CD4-positive, alpha-beta T cell (primary cell): ENCODE data around the gene PLEKHN1. TPM values are rescaled to one million over a fixed set of nuclear protein-coding genes. Genes with fewer than 3 reads are reported as not detected.
A peak's percentile ranks its signal among the peaks of the same experiment; 100 is the strongest.

Source experiments
- ATAC-seq: fragments of 200-7000 bp; cut with Tn5 transposase; one replicate; pipeline ENCODE4 v1.10.0; 2022; ENCODE audit warnings: mild to moderate bottlenecking; ENCODE audit not compliant: poor library complexity
- CTCF ChIA-PET: fragments of 350-600 bp; sonication (Branson Sonifier 250); formaldehyde crosslinking; loops from one replicate; lab custom pipeline; 2021; ENCODE audit warnings: antibody characterized with exemption, inconsistent platforms; lab: Charles Lee
- POLR2A ChIA-PET: fragments of 350-600 bp; sonication (Branson Sonifier 250); formaldehyde crosslinking; loops from one replicate; lab custom pipeline; 2021; ENCODE audit warnings: antibody characterized with exemption, inconsistent platforms; lab: Charles Lee
- DNase-seq, 14 experiments: peaks; one replicate each; pipeline ENCODE4 v3.0.0-alpha.2; 2013 to 2020; ENCODE audit warnings: mixed read lengths in 2 of 14
- H3K27ac ChIP-seq, 2 donors: one replicate each; pipeline versions ENCODE4 v1.5.1 to v1.7.0; 2013; ENCODE audit warnings: low read length in 2 of 2, low read depth in 1 of 2, mild to moderate bottlenecking in 1 of 2
- H3K27me3 ChIP-seq, 2 experiments: 1 replicate in 1 of 2; 2 replicates in 1 of 2; pipeline versions ENCODE4 v1.6.1 to v1.7.0; 2013; ENCODE audit warnings: low read length in 2 of 2, control low read depth in 1 of 2, mild to moderate bottlenecking in 1 of 2, moderate library complexity in 1 of 2; ENCODE audit not compliant: insufficient read depth in 2 of 2, control insufficient read depth in 1 of 2
- H3K36me3 ChIP-seq: one replicate; pipeline ENCODE4 v1.6.1; 2013; ENCODE audit warnings: low read length, control low read depth; ENCODE audit not compliant: insufficient read depth
- H3K4me1 ChIP-seq: one replicate; pipeline ENCODE4 v1.6.1; 2013; ENCODE audit warnings: low read length, control low read depth; ENCODE audit not compliant: insufficient read depth
- H3K4me3 ChIP-seq: one replicate; pipeline ENCODE4 v1.5.1; 2013; ENCODE audit warnings: mild to moderate bottlenecking, low read length, moderate library complexity
- H3K9me3 ChIP-seq, 2 experiments: 1 replicate in 1 of 2; 2 replicates in 1 of 2; pipeline versions ENCODE4 v1.6.1 to v1.7.0; 2013; ENCODE audit warnings: low read length in 2 of 2, mild to moderate bottlenecking in 2 of 2, control low read depth in 1 of 2, moderate library complexity in 1 of 2; ENCODE audit not compliant: control insufficient read depth in 1 of 2, insufficient read depth in 1 of 2
- H3K27ac Mint-ChIP-seq: one replicate; pipeline ENCODE4 v1.8.0; 2020; ENCODE audit warnings: mixed read lengths
- H3K27me3 Mint-ChIP-seq: one replicate; pipeline ENCODE4 v1.8.0; 2021; ENCODE audit warnings: mixed read lengths
- H3K36me3 Mint-ChIP-seq: one replicate; pipeline ENCODE4 v1.8.0; 2021; ENCODE audit warnings: low read depth, mixed read lengths
- H3K4me1 Mint-ChIP-seq: one replicate; pipeline ENCODE4 v1.8.0; 2021; ENCODE audit warnings: low read depth, mixed read lengths
- H3K4me3 Mint-ChIP-seq: one replicate; pipeline ENCODE4 v1.8.0; 2020; ENCODE audit warnings: mild to moderate bottlenecking, mixed read lengths
- H3K9me3 Mint-ChIP-seq: one replicate; pipeline ENCODE4 v1.8.0; 2020; ENCODE audit warnings: mixed read lengths
- CTCF ChIP-seq: fragments of 200-600 bp; IDR thresholded peaks from one replicate; pipeline ENCODE4 v1.8.0; 2022; ENCODE audit warnings: antibody characterized with exemption, mild to moderate bottlenecking
- intact Hi-C, 2 experiments: fragments of 100-400 bp; cut with DNase I in 1 of 2; cut with micrococcal nuclease in 1 of 2; formaldehyde crosslinking; loops; one replicate each; pipeline versions ENCODE4 v1.15.1 to v1.9.0; 2023 to 2025; cut with DNase I, micrococcal nuclease
- total RNA-seq, 174 experiments: library from RNA in 2 of 174; stranded (reverse) in 2 of 174; gene quantifications; one replicate each; pipeline ENCODE4 v1.2.3 and lab custom pipeline; 2021 to 2026

Gene PLEKHN1
- total RNA-seq, 2 experiments from 2014 or later, result 0.69 to 0.95 TPM

- ChIA-PET CTCF (no interaction called here), POLR2A (no interaction called here)
- Mint-ChIP-seq H3K9me3 (no peaks in the 10 kb centered on the region), H3K27ac (no peak overlapping the region), H3K4me1 (peaks cover 8% of the 10 kb centered on the region), H3K36me3 (peaks cover 4% of the 10 kb centered on the region), H3K4me3 (peak overlapping the region; percentile 67), H3K27me3 (peaks cover 1% of the 10 kb centered on the region)
- ATAC-seq (no peak), DNase-seq (no peak)
- intact Hi-C loops, result no loop called here
- no peaks in the 10 kb centered on the region for H3K27me3 ChIP-seq
- H3K4me1 ChIP-seq, result peaks cover 46% of the 10 kb centered on the region
- TF ChIP-seq CTCF, result no peak
- no peak overlapping the region for H3K4me3 ChIP-seq
- H3K9me3 ChIP-seq, result no peaks in the 10 kb centered on the region
- no peak overlapping the region for H3K27ac ChIP-seq
- no peaks in the 10 kb centered on the region for H3K36me3 ChIP-seq
Observed at GRCh38 chr1:963301-963651, 3.0 kb upstream of the PLEKHN1 start.

- no peak for ATAC-seq
- POLR2A ChIA-PET, result no interaction called here
- no peaks in the 10 kb centered on the region for H3K9me3 Mint-ChIP-seq
Observed at GRCh38 chr1:963746-964525, 2.3 kb upstream of the PLEKHN1 start.

GRCh38 chr1:964691-965525 lies 1.4 kb upstream of the PLEKHN1 start:
- Histone ChIP-seq H3K27me3 (no peaks in the 10 kb centered on the region), H3K27ac (no peak overlapping the region), H3K4me1 (peaks cover 34% of the 10 kb centered on the region), H3K36me3 (no peaks in the 10 kb centered on the region), H3K4me3 (no peak overlapping the region), H3K9me3 (no peaks in the 10 kb centered on the region)
- Mint-ChIP-seq H3K36me3 (no peaks in the 10 kb centered on the region), H3K27ac (no peak overlapping the region), H3K9me3 (no peaks in the 10 kb centered on the region), H3K27me3 (peaks cover 17% of the 10 kb centered on the region), H3K4me1 (peaks cover 4% of the 10 kb centered on the region), H3K4me3 (peak overlapping the region; percentile 68)
- ATAC-seq (no peak), DNase-seq (no peak)
- no peak for TF ChIP-seq CTCF
- intact Hi-C loops, result no loop called here
- ChIA-PET CTCF (no interaction called here), POLR2A (no interaction called here)

More at GRCh38 chr1:963746-964525, 2.3 kb upstream of the PLEKHN1 start:
- no peak overlapping the region for H3K4me3 ChIP-seq
- H3K4me1 ChIP-seq, result peaks cover 40% of the 10 kb centered on the region
- Mint-ChIP-seq H3K4me3 (peak overlapping the region; percentile 45), H3K4me1 (peaks cover 4% of the 10 kb centered on the region), H3K27me3 (peaks cover 7% of the 10 kb centered on the region), H3K27ac (no peak overlapping the region), H3K36me3 (no peaks in the 10 kb centered on the region)
- CTCF ChIA-PET, result no interaction called here
- no peaks in the 10 kb centered on the region for H3K27me3 ChIP-seq
- TF ChIP-seq CTCF, result no peak
- no peak overlapping the region for H3K27ac ChIP-seq
- intact Hi-C loops, result no loop called here
- DNase-seq, result no peak
- no peaks in the 10 kb centered on the region for H3K36me3 ChIP-seq
- no peaks in the 10 kb centered on the region for H3K9me3 ChIP-seq
